NCI-H526 (cell line): ENCODE results near the gene ZKSCAN7.
"Not testable (repeated sequence)": the region's sequence is repeated elsewhere in the genome, so short reads cannot be mapped to it uniquely, and the experiment has no call there.

ENCODE experiments used
- DNase-seq, 2 experiments: peaks; one replicate each; lab custom pipeline; 2025; lab: John Stamatoyannopoulos, UW

ZKSCAN7 gene

DNA sequence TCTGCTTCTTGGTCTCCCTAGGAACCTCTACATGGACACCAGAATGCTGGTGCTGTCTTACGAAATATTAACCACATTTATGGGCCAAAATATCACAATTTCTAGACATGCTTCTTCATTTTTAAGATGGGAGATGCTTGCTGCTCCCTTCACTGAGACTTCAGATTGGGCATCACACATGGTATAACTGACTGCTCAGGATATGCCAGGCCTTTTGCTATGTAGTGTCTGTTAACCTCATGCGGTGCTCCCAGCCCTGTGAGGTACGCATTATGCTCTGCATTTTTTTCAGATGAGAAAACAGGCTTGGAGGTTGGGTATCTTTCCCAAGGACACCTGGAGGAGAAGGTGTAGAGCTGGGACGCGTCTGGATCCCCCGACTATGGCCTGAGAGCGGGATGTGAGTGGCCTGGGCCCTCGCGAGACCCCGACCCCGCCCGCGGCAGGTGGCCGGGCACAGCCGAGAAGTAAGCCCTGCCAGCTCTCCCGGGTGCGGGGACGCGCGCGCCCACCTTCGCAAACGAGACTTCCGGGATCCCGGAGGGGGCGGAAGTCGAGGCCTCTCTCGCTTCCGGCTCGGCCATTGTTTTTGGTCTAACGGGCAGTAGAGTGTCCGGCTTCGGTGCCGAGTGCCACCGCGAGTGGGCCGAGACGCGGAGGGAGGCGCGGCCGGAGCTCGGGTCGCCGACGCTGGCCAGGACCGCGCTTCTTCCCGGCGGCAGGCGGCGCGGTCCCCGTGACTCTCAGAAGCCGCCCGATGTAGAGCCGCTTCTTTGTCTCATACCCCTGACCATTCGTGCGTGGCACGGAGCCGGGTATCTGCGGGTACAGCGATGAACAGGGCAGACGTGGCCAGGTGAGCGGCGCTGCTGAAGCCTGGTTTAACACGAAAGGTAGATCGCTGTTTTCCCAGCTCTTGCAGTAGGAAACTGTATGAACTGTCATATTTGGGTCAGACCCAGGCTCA is at the start of gene ZKSCAN7:
ZKSCAN7 (plus strand) TSS at position 568 of the 967 bp plus-strand sequence. CDS start 1,855 bp downstream, outside the sequence.
- DNase-seq, result peak; percentile 38 to 72

DNA sequence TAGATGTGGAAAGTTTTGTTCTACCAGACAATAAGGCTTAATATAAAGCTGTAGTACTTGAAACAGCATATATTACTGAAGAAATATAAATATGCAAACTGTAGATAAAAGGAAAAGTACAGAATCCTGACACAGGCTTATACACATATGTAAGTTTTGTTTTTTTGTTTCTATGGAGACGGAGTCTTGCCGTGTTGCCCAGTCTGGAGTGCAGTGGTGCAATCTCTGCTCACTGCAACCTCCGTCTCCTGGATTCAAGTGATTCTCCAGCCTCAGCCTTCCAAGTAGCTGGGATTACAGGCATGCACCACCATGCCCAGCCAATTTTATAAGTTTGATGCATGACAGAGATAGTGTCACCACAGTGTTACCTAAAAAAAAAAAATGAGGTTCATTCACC is 48.4 kb upstream of the ZKSCAN7 start:
- DNase-seq, result no peak

DNA sequence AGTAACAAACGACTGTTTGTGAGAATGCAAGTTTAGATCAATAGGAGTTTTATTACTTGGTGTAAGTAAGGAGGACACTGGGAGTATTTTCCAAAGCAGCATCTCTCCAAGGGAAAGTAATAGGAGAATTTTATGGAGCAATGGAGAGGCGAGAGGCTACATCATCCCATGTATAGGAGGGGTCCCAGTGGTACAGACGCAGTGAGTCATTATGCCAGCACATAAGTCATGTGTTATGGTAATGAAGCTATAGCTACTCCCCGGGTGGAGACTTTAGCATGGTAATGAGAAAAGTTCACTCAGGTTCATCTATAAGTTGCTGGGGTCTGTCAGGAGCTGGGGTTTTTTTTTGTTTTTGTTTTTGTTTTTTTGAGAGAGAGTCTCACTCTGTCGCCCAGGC is 48.0 kb upstream of the ZKSCAN7 start:
- DNase-seq, result no peak

DNA sequence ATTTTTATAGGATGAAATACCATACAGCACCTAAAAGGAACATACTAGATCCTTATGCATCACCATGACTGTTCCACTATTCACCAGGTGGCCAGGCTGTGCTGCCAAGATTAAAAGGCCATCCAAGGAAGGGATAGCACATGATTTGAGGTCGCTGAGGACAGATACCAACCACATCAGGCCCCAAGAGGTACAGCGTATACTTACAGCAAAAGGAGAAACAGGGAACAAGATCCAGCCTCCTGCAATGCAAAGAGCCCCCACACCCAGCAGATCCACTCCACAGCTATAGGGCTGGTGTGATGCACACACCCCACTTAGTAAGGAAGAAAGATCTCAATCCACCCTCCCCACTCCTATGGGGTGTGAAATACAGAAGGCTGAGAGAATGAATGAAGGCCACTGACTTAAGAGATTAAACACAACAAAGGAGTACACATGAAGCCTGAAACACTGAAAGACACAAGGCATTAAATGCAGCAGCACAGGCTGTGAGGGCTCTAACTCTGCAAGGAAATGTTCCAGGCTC is 45.5 kb upstream of the ZKSCAN7 start:
- no peak for DNase-seq

DNA sequence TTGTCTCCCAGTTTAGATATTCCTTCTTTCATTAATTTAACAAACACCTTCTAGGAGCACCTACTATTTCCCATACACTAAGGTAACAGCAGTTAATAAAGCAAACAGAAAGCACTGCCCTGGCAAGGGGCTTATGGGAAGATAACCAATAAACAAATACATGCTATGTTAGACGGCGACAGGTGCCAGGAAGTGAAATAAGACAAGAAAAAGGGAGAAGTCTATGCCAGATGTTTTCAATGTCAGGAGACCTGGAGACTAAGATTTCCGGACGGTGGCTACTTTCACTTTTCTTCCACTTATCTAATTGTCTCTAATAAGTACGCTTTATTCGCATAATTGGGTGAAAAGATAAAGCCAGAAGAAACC is 45.0 kb upstream of the ZKSCAN7 start:
- peak; percentile 24 to 41 for DNase-seq

DNA sequence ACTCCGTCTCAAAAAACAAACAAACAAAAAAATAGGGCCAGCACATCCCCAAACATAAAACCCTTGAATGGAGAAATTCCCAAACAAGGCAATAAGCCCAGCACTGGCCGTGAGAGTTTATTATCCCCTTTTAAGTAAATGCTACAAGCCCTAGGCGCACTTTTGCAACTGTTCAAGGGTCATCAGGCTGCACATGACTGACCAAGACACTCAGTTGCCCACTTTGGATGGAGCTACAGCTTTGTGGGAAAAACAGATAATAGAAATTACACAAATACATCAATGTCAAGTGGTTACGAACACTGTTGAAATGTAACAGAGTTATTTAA is 43.8 kb upstream of the ZKSCAN7 start:
- no peak for DNase-seq

DNA sequence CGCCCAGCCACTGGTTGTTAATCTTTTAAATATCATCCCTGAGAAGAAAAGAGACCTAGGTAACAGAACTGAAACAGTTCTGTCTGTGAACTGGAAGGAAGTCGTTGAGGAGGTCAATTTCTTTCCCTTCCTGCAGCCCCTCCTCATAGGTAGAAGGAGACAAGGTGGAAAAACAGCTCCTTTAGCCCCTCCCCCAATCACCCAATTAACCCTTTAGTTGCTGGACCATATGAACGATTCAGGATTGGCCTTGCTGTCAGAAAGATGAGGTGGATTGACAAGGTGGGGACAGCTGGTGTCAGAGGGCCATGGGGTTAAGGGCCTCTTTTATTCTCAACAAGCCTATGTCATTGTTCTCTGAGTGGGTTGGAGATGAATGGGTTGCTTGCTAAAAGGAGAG is 41.5 kb upstream of the ZKSCAN7 start:
- DNase-seq, result no peak

DNA sequence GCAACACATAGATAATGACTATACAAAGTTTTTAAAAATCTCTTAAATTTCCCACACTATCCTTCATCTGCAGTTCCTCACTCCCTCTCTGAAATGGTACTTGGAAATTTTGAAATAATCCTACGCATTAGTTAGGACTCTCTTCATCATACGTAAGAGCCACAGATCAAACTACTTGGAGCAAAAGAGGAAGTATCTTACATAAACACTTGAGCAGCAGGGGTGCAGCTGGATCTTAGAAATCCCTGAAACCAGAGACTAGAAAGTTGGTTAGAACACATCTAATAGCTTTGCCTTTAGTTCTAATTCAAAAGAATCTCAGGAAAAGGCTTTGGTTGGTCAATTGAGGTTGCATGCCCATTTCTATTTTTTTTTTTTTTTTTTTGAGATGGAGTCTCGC is 38.8 kb upstream of the ZKSCAN7 start:
- no peak for DNase-seq

DNA sequence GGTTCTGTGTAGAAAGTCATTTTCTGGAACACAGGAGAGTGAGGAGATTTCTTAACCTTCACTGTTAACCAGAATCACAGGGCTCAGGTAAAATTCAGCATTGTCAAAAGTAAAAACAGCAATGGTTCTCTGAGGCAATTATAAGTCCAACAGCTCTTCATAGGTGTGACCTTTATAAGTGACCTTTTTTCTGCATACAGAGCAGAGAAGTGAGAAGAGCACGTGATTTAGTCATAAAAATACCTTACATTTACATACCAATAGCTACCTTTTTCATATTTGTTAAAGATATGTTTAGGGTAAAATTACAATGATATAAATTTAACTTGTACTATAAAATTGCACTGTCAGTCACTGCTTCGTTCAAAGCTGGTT is 36.2 kb upstream of the ZKSCAN7 start:
- no peak for DNase-seq

DNA sequence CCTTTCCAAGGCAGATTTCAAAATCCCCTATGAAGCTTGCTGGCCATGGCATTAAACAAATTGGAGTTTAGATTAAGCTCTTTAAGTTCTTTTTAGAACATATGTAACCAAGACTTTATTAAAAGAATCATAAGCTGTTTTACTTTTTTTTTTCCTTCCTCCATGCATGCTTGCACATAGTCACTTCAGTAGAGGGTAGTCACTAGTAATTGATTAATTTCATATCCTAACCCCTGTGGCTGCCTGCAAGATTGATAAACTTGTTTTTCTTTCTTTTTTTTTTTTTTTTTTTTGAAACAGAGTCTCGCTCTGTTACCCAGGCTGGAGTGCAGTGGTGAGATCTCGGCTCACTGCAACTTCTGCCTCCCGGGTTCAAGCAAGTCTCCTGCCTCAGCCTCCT is 33.3 kb upstream of the ZKSCAN7 start:
- no peak for DNase-seq

DNA sequence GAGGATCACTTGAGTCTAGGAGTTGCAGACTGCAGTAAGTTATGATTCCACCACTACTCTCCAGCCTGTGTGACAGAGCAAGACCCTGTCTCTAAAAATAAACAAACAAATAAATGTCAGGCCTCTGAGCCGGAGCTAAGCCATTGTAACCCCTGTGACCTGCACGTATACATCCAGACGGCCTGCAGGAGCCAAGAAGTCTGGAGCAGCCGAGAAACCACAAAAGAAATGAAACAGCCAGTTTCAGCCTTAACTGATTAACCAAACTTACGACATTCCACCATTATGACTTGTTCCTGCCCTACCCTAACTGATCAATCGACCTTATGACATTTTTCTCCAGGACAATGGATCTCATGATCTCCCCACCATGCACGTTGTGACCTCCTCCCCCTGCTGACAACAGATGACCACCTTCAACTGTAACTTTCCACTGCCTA is 32.5 kb upstream of the ZKSCAN7 start:
- no peak for DNase-seq

DNA sequence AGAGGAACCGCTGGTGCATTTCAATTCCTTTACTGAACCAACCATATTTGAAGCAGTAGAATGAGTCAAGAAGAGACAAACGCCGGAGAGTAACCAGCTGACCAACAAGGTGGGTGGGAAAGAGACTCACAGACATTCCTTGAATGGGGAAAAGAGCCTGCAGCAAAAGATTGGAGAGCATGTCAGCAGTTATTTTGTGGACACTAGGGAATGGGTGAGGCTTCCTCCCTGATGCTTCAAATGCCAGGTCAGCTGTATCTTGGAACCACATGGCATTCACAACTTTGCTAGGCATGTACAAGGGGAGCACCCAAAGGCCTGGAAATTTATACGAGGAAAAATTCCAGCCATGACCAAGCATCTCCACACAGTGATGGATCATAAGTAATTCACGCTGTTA is 29.9 kb upstream of the ZKSCAN7 start:
- no peak for DNase-seq

DNA sequence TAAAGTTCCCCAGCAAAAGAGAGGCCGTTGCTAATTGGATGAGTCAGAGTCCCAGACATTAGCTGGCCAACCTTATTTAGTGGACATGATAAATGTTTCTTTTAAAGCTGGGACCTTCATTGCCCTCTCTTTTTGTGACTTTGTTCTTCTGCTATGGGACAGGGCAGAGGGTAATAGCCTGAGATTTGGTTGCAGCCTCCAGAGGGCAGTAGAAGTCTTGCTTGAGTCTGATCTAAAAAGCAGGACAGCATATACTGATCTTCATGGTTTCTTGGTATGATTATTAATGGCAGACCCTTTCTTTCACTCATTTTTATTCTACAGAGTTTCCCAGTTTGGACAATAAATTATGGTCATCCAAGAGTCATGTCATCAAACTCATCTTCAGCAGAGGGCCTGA is 25.1 kb upstream of the ZKSCAN7 start:
- DNase-seq, result peak in 1 of 2 experiments; percentile 30

DNA sequence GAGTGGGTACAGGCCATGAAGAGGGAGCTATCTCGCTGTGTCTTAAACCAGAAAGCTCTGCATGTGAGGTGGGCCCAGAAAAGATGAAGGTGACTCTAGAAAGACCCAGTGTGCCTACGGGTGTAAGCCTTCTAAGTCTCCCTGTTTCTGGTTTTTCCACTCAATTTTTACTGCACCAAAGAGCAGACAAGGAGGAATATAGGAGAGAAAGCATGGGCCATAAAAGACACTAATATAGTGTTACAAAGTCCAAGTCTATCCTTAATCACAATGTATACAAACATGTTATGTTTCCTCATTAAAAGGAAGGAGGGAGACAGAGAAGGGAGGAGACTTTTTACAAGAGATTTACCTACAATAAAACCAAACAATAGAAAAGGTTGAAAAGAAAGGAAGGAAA is 24.1 kb upstream of the ZKSCAN7 start:
- DNase-seq, result no peak

DNA sequence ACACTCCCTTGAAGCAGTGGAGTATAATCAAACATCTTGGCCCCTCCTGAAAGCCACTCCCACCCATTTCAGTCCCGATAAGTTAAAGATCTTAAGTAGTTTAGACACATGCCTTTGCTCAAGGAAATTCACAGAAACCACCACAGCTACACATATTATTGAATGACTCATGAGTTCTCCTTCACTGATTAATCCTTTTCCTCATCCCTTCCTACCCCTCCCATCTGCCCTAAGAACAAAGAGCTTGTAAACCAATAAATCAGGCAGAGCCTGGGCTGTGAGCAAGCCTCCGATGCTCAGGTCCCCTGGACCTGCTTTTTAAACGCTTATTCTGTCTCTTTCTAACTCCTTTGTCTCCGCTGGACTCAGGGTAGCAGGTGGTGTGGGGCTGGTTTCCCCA is 20.3 kb upstream of the ZKSCAN7 start:
- DNase-seq, result not testable (repeated sequence)

DNA sequence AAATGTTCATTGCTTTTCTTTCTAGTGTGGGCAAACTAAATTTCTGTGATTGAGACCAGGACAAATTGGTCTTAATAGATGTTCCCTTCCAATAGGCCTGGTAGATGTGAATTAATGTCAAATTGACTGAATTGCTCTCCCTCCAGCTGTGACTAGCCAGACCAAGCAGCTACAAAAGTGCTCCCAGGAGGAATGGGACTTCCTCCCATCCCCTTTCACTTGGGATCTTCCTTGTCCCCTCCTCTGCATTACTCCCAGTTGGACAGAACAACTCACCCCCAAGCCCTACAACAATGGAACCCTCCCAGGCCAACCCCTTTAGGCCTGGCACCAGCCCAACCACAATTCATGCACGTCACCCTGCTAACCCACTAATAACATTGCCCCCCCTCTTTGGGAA is 19.6 kb upstream of the ZKSCAN7 start:
- DNase-seq, result no peak

DNA sequence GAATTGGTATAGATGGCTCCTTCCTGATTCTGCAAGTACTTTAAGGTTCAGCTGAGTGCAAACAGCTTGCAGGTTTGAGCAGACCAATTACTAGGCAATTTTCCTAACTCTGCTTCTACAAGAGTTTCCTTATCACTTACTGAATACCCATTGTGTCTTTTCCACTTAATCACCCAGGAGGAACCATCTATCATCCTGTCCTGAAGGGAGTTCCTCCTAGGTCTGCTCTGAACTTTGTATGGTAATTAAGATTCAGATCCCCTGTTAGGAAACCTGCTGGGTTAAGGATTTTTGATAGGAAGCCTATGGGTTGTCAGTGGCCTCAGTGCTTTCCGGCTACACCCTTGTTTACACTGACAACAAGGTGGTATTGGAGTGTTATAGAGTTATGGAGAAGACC is 10.2 kb upstream of the ZKSCAN7 start:
- not testable (repeated sequence) for DNase-seq

DNA sequence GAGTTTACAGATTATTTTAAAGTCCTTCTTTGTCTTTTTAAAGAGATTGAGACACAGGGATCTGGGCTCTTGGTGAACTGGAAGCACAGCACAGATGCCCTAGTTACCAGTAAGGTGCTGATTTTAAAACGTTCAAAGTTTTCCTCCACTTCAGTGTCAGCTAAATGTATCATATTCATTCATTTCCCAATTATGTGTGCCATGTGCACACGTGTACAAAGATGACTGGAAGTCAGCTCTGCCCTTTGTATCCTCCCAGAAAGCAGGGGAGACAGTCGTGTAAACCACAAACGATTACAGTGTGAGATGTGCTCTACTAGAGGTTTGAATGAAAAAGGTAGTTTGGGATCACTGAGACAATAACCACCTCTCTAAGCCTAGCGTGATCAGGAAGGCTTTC is 730 bp downstream of the ZKSCAN7 start:
- peak in 1 of 2 experiments; percentile 20 for DNase-seq

DNA sequence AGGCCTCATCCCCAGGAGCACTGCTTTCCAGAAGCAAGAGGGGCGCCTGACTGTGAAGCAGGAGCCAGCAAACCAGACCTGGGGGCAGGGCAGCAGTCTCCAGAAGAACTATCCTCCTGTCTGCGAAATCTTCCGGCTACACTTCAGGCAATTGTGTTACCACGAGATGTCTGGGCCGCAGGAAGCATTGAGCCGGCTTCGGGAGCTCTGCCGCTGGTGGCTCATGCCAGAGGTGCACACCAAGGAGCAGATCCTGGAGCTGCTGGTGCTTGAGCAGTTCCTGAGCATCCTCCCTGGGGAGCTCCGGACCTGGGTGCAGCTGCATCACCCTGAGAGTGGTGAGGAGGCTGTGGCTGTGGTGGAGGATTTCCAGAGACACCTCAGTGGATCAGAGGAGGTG is 2.1 kb downstream of the ZKSCAN7 start:
- no peak for DNase-seq

DNA sequence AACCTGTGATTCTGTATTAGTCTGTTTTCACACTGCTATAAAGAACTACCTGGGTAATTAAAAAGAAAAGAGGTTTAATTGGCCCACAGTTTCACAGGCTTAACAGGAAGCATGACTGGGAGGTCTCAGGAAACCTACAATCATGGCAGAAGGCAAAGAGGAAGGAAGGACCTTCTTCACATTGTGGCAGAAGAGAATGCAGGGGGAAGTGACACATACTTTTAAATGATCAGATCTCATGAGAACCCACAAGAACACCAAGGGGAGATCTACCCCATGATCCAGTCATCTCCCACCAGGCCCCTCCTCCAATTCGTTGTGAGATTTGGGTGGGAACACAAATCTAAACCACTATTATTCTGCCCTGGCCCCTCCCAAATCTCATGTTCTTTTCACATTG is 6.1 kb downstream of the ZKSCAN7 start:
- no peak for DNase-seq

DNA sequence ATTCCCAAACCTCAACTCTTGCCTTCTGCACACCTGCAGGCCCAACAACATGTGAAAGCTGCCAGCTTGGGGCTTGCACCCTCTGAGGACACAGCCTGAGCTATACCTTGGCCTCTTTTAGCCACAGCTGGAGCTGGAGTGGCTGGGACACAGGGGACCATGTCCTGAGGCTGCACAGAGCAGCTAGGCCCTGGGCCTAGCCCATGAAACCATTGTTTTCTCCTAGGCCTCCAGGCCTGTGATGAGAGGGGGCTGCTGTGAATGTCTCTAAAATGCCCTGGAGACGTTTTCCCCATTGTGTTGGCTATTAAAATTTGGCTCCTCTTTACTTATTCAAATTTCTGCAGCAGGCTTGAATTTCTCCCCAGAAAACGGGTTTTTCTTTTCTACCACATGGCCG is 7.2 kb downstream of the ZKSCAN7 start:
- DNase-seq, result no peak

DNA sequence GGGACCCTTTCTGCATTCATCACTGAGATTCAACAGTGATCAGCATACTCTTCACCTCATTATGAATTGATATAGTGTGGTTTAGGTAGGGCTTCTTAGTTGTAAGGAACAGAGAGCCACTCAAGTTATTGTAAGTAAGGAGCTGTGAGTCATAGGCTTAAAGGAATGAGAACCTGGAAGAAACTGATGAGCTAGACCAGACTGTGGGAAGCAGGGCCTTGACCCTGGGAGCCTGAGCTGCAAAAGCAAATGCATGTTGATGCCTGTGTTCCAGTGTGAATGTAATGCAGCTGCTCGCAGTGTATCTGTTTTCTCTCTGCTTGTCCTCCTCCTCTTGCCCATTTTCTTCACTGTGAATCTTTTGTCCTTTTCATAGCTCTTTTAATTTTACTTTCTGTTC is 13.6 kb downstream of the ZKSCAN7 start:
- DNase-seq, result no peak

DNA sequence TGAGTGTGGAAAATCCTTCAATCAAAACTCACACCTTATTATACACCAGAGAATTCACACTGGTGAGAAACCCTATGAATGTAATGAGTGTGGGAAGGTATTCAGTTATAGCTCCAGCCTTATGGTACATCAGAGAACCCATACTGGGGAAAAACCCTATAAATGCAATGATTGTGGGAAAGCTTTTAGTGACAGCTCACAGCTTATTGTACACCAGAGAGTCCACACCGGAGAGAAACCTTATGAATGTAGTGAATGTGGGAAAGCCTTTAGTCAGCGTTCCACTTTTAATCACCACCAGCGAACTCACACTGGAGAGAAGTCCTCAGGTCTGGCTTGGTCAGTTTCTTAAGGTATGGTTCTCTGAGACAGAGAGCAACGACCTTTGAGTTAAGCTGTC is 16.0 kb downstream of the ZKSCAN7 start:
- DNase-seq, result no peak

DNA sequence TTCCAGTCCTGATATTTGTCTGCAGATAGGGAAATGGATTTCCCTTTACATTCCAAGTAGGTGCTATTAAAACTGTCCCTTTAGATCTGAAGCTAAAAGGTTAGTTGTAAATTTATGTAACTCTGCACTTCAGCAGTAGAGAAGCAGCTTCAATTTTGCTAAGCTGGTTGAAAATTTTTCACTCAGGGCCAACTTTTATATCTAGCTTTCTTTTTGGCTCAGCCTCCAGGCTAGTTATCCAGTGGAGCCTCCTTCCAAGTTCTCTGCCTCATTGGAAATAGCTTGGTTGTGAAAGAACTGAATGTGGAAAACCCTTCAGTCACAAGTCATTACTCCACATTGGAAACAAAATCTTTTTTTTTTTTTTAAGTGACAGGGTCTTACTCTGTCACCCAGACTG is 21.6 kb downstream of the ZKSCAN7 start:
- no peak for DNase-seq
